ENCODE data around the gene RNASE12. TPM values are rescaled to one million over a fixed set of nuclear protein-coding genes. Genes with fewer than 3 reads are reported as not detected.

Gene RNASE12
- total and polyA plus RNA-seq, 9 of the 15 experiments (the other 6 are each of a cell fraction or from before 2014, with no cell fraction given): 0.24 TPM; not detected in 8

DNA sequence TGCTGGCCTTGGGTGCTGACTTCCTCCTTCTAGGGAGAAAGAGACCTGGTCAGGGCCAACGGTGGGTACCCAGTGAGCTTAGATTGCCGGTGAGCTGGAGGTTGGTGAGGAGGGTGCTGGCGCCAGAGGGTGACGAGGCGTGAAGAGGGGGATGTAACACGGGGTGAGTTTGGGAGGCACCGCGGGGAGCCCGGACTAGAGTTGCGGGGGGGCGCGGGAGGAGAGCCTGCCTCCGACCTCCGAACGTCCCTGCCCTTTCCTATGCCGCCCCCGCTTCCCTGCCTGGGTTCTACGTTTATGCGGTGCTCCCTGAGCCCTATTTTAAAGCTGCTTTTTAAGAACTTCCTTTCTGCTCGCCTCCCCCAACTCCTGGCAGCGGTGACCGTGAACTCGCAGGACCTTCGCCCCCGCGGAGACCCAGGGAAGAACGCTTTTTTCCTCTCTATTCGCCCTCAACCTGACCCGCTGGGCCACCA, 31.7 kb upstream of the RNASE12 start:
- H3K9me3 ChIP-seq (replicated peaks; ENCODE audit: control insufficient read depth, insufficient read depth, low read depth, low read length): no peaks in the 10 kb centered on the region
- no peaks in the 10 kb centered on the region for H3K79me2 ChIP-seq (ENCODE audit: control insufficient read depth, insufficient read depth, low read length)
- ChIA-PET CTCF (ENCODE audit: low intra/inter-chr PET ratio) (no interaction called here), POLR2A (no interaction called here)
- intact Hi-C loops (cut with micrococcal nuclease): no loop called here
- H3K9me1 ChIP-seq (ENCODE audit: control insufficient read depth, insufficient read depth, low read length): no peaks in the 10 kb centered on the region
- H3K27ac ChIP-seq (ENCODE audit: extremely low read depth, low read depth, low read length): no peak overlapping the region
- whole genome bisulfite sequencing (ENCODE audit: insufficient coverage, low coverage, missing lambda C conversion rate): 86% methylated on average over 12 of the region's 29 CpGs
- H4K20me1 ChIP-seq (replicated peaks; ENCODE audit: control insufficient read depth, insufficient read depth, low read length): 0 out of 2 replicates have a peak, but pooled peaks cover 9% of the 10 kb centered on the region
- FAIRE-seq (no peak), DNase-seq (ENCODE audit: extremely low read depth in 1 of 4, low spot score in 3 of 4) (no peak), ATAC-seq (no peak)
- H3K27me3 ChIP-seq (ENCODE audit: control insufficient read depth in 2 of 2, insufficient read depth in 2 of 2, low read length in 2 of 2): no peaks in the 10 kb centered on the region; a peak in 1 of 5 replicates
- no peak overlapping the region for H3K4me3 ChIP-seq
- in situ Hi-C loops (cut with MboI): no loop called here
- H3K36me3 ChIP-seq (ENCODE audit: control insufficient read depth, insufficient read depth, low read length): no peaks in the 10 kb centered on the region
- H3K4me2 ChIP-seq (ENCODE audit: insufficient read depth, low read length): no peak overlapping the region
- H3K9ac ChIP-seq (ENCODE audit: insufficient read depth in 1 of 2, low read depth in 2 of 2, low read length in 2 of 2): peak overlapping the region in 1 of 2 experiments; percentile 36; a peak in 2 of 4 replicates
- TF ChIP-seq, protein P1, sequence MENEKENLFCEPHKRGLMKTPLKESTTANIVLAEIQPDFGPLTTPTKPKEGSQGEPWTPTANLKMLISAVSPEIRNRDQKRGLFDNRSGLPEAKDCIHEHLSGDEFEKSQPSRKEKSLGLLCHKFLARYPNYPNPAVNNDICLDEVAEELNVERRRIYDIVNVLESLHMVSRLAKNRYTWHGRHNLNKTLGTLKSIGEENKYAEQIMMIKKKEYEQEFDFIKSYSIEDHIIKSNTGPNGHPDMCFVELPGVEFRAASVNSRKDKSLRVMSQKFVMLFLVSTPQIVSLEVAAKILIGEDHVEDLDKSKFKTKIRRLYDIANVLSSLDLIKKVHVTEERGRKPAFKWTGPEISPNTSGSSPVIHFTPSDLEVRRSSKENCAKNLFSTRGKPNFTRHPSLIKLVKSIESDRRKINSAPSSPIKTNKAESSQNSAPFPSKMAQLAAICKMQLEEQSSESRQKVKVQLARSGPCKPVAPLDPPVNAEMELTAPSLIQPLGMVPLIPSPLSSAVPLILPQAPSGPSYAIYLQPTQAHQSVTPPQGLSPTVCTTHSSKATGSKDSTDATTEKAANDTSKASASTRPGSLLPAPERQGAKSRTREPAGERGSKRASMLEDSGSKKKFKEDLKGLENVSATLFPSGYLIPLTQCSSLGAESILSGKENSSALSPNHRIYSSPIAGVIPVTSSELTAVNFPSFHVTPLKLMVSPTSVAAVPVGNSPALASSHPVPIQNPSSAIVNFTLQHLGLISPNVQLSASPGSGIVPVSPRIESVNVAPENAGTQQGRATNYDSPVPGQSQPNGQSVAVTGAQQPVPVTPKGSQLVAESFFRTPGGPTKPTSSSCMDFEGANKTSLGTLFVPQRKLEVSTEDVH (IDR thresholded peaks at IDR 0.05; ENCODE audit: low read depth, partially characterized antibody): no peak
- BruUV-seq (replicated peaks): no TSS peak
- H3K4me1 ChIP-seq (replicated peaks in 1 of 2; ENCODE audit: control insufficient read depth in 2 of 2, insufficient read depth in 2 of 2, low read length in 2 of 2): peaks cover 14 to 15% of the 10 kb centered on the region in 2 experiments; a peak in 3 of 5 replicates
- no peak overlapping the region for H2AFZ ChIP-seq (ENCODE audit: low read depth, low read length)

Data from K562 (cell line).